Urinary bladder (tissue), 4 donors: ENCODE measurements around the gene SMIM7. TPM values are rescaled to one million over a fixed set of nuclear protein-coding genes. Genes with fewer than 3 reads are reported as not detected.
A peak's percentile ranks its signal among the peaks of the same experiment; 100 is the strongest.
"Not testable (repeated sequence)": the region's sequence is repeated elsewhere in the genome, so short reads cannot be mapped to it uniquely, and the experiment has no call there.

ENCODE experiments used
- DNase-seq: peaks from one replicate; pipeline ENCODE4 v3.0.0-alpha.2; 2015; ENCODE audit errors: extremely low spot score
- H3K27ac ChIP-seq: one replicate; pipeline ENCODE4 v1.5.1; 2013; ENCODE audit warnings: low read depth, mild to moderate bottlenecking, moderate library complexity
- H3K36me3 ChIP-seq: one replicate; pipeline ENCODE4 v1.6.1; 2013; ENCODE audit warnings: mild to moderate bottlenecking, moderate library complexity; ENCODE audit not compliant: insufficient read depth
- H3K4me1 ChIP-seq: one replicate; pipeline ENCODE4 v1.6.1; 2013; ENCODE audit warnings: mild to moderate bottlenecking, moderate library complexity; ENCODE audit not compliant: insufficient read depth
- H3K4me3 ChIP-seq: one replicate; pipeline ENCODE4 v1.5.1; 2013; ENCODE audit warnings: low read depth, low read length
- WGBS: extraction: QIAGEN DNeasy Blood & Tissue Kit; methylation state at CpG from one replicate; pipeline ENCODE4 v1.1.7; 2013; 5-methylcytosine and 5-hydroxymethylcytosine counted together
- polyA plus RNA-seq: library from polyadenylated mRNA; stranded (reverse); fragments of 200-250 nt; gene quantifications from one replicate; pipeline ENCODE4 v1.2.3, GENCODE V29; 2013
- total RNA-seq: library from RNA; depleted of rRNA; stranded (reverse); fragments of >200 nt; gene quantifications from one replicate; pipeline ENCODE4 v1.2.3, GENCODE V29; 2014
- donor health status: healthy with polysubstance abuse.
- donor health status: healthy.

Gene SMIM7
- total and polyA plus RNA-seq, 2 donors, result 73.8 to 84.3 TPM

GRCh38 chr19:16670291-16670690 lies 10.3 kb upstream of the SMIM7 start:
- Histone ChIP-seq H3K4me1 (no peaks in the 10 kb centered on the region), H3K36me3 (no peaks in the 10 kb centered on the region)

GRCh38 chr19:16668702-16669101 lies 8.8 kb upstream of the SMIM7 start:
- 96% methylated on average over 4 of the region's 4 CpGs for WGBS
- H3K27ac ChIP-seq, H3K4me3 ChIP-seq, DNase-seq, H3K4me1 ChIP-seq, H3K36me3 ChIP-seq: not testable (repeated sequence)

More at GRCh38 chr19:16670291-16670690, 10.3 kb upstream of the SMIM7 start:
- Histone ChIP-seq H3K27ac (no peak overlapping the region), H3K4me3 (no peak overlapping the region)
- no peak for DNase-seq
- whole genome bisulfite sequencing, result 97% methylated on average over 13 of the region's 13 CpGs

- 95% methylated on average over 5 of the region's 5 CpGs for WGBS
- H3K27ac ChIP-seq, result no peak overlapping the region
- no peaks in the 10 kb centered on the region for H3K4me1 ChIP-seq
- DNase-seq, result no peak
- H3K4me3 ChIP-seq, result no peak overlapping the region
- no peaks in the 10 kb centered on the region for H3K36me3 ChIP-seq
Observed at GRCh38 chr19:16668176-16668575, 8.2 kb upstream of the SMIM7 start.

GRCh38 chr19:16661480-16662034 lies 1.6 kb upstream of the SMIM7 start:
- WGBS, result 2% methylated on average over 31 of the region's 31 CpGs
- no peak for DNase-seq

GRCh38 chr19:16660763-16661479 lies 977 bp upstream of the SMIM7 start, which contains the start of gene TMEM38A:
TMEM38A (plus strand) TSS chr19:16661139; CDS start chr19:16661218, 79 bp downstream.
- Histone ChIP-seq H3K36me3 (peaks cover 2% of the 10 kb centered on the region), H3K4me1 (no peaks in the 10 kb centered on the region), H3K27ac (no peak within 1 kb of the TSS), H3K4me3 (peak within 1 kb of the TSS; percentile 66)
- WGBS, result under 1% methylated on average over 76 of the region's 76 CpGs
- DNase-seq, result no peak

More at GRCh38 chr19:16661480-16662034, 1.6 kb upstream of the SMIM7 start:
- H3K4me1 ChIP-seq, result no peaks in the 10 kb centered on the region
- peak overlapping the region; percentile 66 for H3K4me3 ChIP-seq
- H3K27ac ChIP-seq, result no peak overlapping the region
- peaks cover 2% of the 10 kb centered on the region for H3K36me3 ChIP-seq

- peaks cover 4% of the 10 kb centered on the region for H3K36me3 ChIP-seq
- peak overlapping the region; percentile 66 for H3K4me3 ChIP-seq
- 2% methylated on average over 14 of the region's 14 CpGs for WGBS
- no peaks in the 10 kb centered on the region for H3K4me1 ChIP-seq
- H3K27ac ChIP-seq, result no peak overlapping the region
- no peak for DNase-seq
Observed at GRCh38 chr19:16659464-16659831, 496 bp downstream of the SMIM7 start.

- Histone ChIP-seq H3K4me3 (no peak overlapping the region), H3K4me1 (no peaks in the 10 kb centered on the region), H3K36me3 (peaks cover 7% of the 10 kb centered on the region), H3K27ac (no peak overlapping the region)
- WGBS, result 93% methylated on average over 5 of the region's 5 CpGs
- no peak for DNase-seq
Observed at GRCh38 chr19:16657384-16657783, 2.6 kb downstream of the SMIM7 start.

GRCh38 chr19:16655727-16656126 lies 4.2 kb downstream of the SMIM7 start:
- no peaks in the 10 kb centered on the region for H3K4me1 ChIP-seq
- 80% methylated on average over 11 of the region's 11 CpGs for WGBS
- H3K27ac ChIP-seq, result no peak overlapping the region
- H3K4me3 ChIP-seq, result no peak overlapping the region
- peaks cover 7% of the 10 kb centered on the region for H3K36me3 ChIP-seq
- DNase-seq, result no peak

GRCh38 chr19:16654627-16655026 lies 5.3 kb downstream of the SMIM7 start:
- DNase-seq, result no peak
- WGBS, result 90% methylated on average over 3 of the region's 3 CpGs
- H3K27ac ChIP-seq, result no peak overlapping the region
- peaks cover 7% of the 10 kb centered on the region for H3K36me3 ChIP-seq
- no peaks in the 10 kb centered on the region for H3K4me1 ChIP-seq
- no peak overlapping the region for H3K4me3 ChIP-seq

GRCh38 chr19:16654140-16654539 lies 5.8 kb downstream of the SMIM7 start:
- 95% methylated on average over 3 of the region's 3 CpGs for whole genome bisulfite sequencing
- no peaks in the 10 kb centered on the region for H3K4me1 ChIP-seq

GRCh38 chr19:16652854-16653253 lies 7.1 kb downstream of the SMIM7 start:
- Histone ChIP-seq H3K4me1 (no peaks in the 10 kb centered on the region), H3K36me3 (peaks cover 5% of the 10 kb centered on the region), H3K27ac (no peak overlapping the region), H3K4me3 (no peak overlapping the region)
- no peak for DNase-seq
- 61% methylated on average over 7 of the region's 7 CpGs for WGBS

More at GRCh38 chr19:16654140-16654539, 5.8 kb downstream of the SMIM7 start:
- no peak overlapping the region for H3K27ac ChIP-seq
- H3K4me3 ChIP-seq, result no peak overlapping the region
- DNase-seq, result no peak
- peaks cover 7% of the 10 kb centered on the region for H3K36me3 ChIP-seq

GRCh38 chr19:16651421-16652188 lies 8.3 kb downstream of the SMIM7 start:
- not testable (repeated sequence) for H3K4me3 ChIP-seq, H3K4me1 ChIP-seq, DNase-seq, H3K27ac ChIP-seq, H3K36me3 ChIP-seq
- 92% methylated on average over 8 of the region's 8 CpGs for WGBS

GRCh38 chr19:16650821-16651220 lies 9.1 kb downstream of the SMIM7 start:
- H3K36me3 ChIP-seq, result peaks cover 5% of the 10 kb centered on the region
- no peak overlapping the region for H3K4me3 ChIP-seq
- no peak overlapping the region for H3K27ac ChIP-seq
- no peaks in the 10 kb centered on the region for H3K4me1 ChIP-seq
- no peak for DNase-seq
- 82% methylated on average over 2 of the region's 2 CpGs for WGBS

GRCh38 chr19:16649734-16650133 lies 10.2 kb downstream of the SMIM7 start:
- H3K27ac ChIP-seq, result no peak overlapping the region
- no peak overlapping the region for H3K4me3 ChIP-seq
- no peaks in the 10 kb centered on the region for H3K4me1 ChIP-seq
- 62% methylated on average over 9 of the region's 9 CpGs for WGBS
- H3K36me3 ChIP-seq, result peaks cover 4% of the 10 kb centered on the region
- no peak for DNase-seq
